NCI-H2029 treated with DMSO at 0.1 percent for 48 hours (cell line): ENCODE results near the gene XAGE1B.
"Not testable (repeated sequence)": the region's sequence is repeated elsewhere in the genome, so short reads cannot be mapped to it uniquely, and the experiment has no call there.

Experiments used
- DNase-seq: peaks from one replicate; lab custom pipeline; 2025; lab: John Stamatoyannopoulos, UW

The XAGE1B gene, protein sequence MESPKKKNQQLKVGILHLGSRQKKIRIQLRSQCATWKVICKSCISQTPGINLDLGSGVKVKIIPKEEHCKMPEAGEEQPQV

DNA sequence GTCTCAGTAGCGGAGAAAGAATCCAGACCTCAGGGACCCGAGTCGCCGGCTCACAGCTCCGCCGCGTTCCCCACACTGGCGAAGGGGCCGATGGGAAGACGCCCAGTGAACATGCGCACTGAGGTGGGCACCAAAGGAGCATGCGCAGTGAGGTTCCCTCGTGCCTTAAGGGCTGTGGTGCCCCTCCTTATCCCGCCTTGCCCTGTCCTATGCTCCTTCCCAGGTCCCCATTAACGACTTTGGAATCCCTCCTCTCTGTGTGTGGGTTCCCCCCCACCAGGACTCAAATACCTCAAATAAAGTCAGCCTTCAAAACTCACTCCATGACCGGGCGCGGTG is at the start of gene XAGE1B:
XAGE1B (minus strand) TSS at position 77 of the 339 bp plus-strand sequence. CDS start 1,536 bp downstream, outside the sequence.
- not testable (repeated sequence) for DNase-seq

DNA sequence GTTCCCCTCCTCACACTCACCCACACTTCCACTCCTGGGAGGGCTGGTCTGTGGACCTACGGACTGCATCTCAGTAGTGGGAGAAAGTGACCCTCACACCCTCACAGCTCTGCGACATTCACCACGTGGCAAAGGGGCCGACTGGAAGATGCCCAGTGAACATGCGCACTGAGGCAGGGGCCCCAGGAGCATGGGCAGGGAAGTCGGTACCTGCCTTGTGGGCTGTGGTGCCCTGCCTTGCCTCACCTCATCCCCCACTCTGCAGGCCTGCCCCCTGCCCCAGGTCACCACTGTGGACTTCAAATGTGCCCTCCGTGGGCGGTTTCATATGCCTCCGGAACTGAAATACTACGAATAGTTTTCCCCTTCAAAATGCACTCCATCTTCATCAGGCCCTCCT is 46.2 kb upstream of the XAGE1B start:
- DNase-seq: no peak

DNA sequence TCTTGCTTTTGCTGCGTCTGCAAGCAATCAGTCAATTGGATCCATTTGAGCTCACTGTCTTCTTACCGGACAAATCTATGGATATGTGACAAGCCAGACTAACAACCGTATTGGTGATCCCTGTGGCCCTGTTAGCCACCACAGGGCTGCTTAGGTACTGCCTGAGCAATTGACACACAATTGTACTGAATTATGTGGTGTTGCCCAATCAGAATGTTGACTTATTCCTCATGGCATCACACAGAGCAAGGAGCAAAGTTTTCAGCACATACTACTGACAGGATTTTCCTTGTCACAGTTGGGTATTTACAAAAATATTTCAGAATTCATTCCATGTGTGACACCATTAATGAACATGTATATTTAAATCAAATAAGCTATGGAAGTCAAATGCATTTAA is 41.3 kb upstream of the XAGE1B start:
- no peak for DNase-seq

DNA sequence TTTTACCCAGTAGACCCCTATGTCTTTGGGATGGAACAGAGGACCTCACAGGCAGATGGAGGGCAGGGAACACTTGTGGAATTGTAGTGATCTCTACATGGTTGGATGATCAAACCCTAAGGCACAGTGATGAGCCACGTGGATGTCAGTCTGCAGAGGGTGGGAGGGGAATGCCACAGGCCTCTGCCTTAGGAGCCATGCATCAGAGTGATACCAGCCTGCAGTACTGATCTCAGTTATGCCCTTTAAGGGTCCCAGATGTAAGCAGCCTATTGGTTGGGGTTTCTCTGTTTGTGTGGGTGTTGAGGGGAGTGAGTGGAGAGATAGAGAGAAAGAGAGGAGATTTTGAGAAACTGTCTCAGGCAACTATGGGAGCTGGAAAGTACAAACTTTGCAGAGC is 39.9 kb upstream of the XAGE1B start:
- no peak for DNase-seq

DNA sequence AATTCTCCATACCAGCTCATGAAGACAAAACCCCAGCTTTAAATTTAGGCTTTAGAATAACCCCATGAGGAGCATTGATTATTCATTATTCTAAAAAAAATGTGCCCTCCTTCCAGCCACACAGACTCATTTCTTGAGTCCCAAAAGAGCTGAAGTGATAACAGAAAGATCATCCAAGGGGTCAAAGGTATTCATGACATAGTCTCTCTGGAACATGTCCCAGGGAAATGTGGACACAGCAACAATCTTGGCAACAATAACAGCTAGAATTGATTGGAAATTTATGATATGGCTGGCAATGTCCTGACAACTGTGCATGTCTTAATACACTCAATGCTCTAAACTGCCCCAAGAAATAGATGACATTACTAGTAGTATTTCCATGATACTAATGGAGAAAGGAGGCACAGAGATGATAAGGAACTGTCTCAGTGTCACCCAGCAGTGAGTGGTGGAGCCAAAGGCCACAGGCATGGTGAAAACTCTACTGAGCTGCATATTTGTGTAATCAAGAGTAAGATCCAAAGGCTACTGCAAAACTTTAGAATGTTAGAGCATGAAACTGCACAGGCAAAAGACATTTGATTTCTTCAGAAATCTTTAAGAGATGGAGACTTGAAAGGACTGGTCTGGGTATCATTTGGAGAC is 37.3 kb upstream of the XAGE1B start:
- DNase-seq: no peak

DNA sequence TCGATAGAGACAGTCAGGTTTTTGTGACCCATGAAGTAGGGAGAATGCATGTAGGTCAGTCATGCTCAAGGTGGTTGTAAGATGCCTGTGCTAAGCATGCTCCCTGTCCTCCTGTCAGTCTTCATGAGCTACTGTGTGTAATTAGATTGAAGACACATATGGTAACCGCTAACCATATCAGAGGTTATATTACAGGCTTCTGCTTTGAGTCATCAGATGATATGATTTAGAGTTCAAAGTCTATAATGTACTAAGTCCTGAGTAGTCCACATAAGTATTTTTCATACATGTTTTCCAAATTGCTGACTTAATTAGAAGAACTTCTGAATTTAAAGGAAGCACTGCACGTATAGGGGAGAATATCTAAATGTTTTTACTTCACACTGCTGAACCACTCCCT is 31.9 kb upstream of the XAGE1B start:
- DNase-seq: not testable (repeated sequence)

- DNase-seq: no peak
These were observed 27.4 kb upstream of the XAGE1B start for GRCh38 chrX:52544147-52544840.

DNA sequence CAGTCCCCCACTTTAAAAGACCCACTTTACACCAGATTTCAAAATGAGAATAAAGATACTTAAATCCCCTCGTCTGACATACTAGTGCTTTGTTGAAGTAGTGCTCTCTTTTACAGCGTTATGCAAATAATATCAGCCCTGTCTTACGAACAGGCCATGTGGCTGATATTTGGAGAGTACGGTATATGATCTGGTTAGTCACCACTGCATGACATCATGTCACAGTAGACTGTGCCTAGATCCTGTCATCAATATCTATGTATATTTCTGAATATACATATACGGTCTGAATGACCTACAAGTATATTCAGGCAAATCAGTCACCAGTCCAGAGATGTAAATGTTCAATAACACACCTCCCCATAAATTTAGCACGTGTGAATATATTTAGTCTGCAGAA is 25.4 kb upstream of the XAGE1B start:
- DNase-seq: no peak

DNA sequence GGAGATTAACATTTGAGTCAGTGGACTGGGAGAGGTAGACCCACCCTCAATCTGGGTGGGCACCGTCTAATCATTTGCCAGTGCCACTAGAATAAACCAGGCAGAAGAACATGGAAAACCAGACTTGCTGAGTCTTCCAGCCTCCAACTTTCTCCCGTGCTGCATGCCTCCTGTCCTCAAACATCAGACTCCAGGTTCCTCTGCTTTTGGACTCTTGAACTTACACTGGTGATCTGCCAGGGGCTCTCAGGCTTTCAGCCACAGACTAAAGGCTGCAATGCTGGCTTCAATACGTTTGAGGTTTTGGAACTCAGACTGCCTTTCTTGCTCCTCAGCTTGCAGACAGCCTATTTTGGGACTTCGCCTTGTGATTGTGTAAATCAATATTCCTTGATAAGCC is 24.2 kb upstream of the XAGE1B start:
- DNase-seq: not testable (repeated sequence)

- DNase-seq: not testable (repeated sequence)
These were observed 515 bp downstream of the XAGE1B start for GRCh38 chrX:52516110-52516986.

- DNase-seq: not testable (repeated sequence)
These were observed 5.7 kb downstream of the XAGE1B start for GRCh38 chrX:52511126-52511525.

DNA sequence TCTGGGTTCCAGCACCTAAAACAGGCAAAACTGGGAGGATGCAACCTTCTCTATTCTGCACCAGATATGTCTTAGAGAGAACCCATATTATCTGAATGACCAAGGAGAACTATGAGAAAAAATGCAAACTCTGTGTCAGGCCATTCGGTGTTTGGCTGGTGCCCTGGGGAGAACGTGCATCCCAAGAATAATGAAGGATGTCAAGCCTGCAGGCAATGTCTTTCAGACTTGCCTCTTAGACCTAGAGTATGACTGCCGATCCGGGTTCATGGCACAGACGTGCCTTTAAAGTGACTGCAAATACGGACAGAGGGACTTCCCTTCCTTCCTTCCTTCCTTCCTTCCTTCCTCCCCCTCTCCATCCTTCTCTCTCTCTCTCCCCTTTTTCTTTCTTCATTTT is 6.9 kb downstream of the XAGE1B start:
- no peak for DNase-seq

DNA sequence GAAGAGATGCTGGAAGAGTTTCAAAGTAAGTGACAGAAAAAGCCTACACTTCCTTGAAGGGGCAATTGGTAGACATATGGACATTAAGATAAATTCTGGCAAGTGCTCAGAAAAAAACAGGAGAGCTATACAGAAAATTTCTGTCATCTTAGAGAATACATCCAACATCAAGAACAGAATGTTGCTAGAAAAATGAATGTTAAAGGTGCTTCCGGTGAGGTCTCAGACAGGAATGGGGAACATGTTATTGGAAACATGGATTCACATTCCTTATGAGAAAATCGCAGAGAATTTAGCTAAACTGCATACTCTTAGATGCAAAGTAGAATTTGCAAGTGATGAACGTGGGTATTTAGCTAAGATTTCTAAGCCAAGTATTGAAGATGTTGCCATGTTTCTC is 9.5 kb downstream of the XAGE1B start:
- DNase-seq: no peak

DNA sequence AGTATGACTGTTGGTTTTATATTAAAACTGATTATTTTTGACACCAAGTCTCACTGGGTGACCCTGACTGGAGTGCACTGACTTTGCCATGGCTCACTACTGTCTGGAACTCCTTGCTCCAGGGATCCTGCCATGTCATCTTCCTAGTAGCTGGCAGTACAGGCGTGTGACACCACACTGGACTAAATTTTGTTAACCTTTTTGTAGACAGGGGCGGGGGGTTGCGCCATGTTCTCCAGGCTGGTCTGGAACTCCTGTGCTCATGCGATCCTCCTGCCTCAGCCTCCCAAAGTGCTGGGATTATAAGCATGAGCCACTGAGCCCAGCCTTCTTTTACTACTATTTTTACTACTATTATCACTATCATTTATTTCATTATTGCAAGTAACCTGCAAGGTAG is 12.3 kb downstream of the XAGE1B start:
- DNase-seq: no peak

DNA sequence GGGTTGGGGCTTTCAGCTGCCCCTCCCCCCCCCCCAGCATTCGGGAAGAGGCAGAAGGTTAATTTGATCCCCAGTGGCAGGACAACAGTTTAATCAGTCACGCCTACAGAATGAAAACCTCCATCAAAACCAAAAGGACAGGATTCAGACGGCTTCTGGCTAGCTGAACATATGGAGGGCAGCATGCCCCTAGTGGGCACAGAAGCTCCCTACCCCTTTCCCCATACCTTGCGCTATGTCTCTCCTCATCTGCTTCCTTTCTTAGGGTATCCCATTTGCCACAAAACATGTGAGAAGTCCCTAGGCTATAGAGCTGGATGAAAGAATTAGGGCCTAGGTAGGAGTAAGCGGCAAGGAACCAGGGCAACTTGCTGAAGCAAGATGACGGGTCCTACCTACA is 15.5 kb downstream of the XAGE1B start:
- not testable (repeated sequence) for DNase-seq

GRCh38 chrX:52496419-52496772 is 20.5 kb downstream of the XAGE1B start:
- not testable (repeated sequence) for DNase-seq

- not testable (repeated sequence) for DNase-seq
These were observed 21.1 kb downstream of the XAGE1B start, which contains the start of gene XAGE1A for GRCh38 chrX:52495545-52496418. Gene XAGE1A, plus strand, starts transcription at chrX:52495808. Its CDS starts 1,554 bp downstream, at chrX:52497362.

DNA sequence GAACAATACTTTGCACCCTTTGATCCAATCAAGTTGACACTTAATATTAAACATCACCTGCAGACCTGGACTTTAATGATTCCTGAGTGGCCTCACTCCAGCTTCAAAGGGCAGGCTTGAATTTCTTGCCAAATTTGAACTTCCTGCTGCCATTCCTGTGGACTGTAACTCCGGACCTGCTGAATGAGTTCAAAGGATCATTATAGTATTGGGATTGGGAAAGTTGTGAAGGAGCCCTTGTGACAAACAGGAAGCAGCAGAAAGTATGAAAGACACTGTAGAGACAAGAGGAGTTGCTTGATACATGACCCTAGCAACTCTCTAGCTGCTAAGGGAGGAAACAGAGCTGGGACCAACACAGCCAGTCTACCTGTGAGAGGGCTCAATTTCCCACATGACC is 45.6 kb downstream of the XAGE1B start:
- not testable (repeated sequence) for DNase-seq
